ENCODE data around the gene HMBS.
A peak's percentile ranks its signal among the peaks of the same experiment; 100 is the strongest.

Gene HMBS

GRCh38 chr11:119118227-119118626 is 33.5 kb downstream of the HMBS start:
- H3K27ac ChIP-seq (ENCODE audit: low read depth, low read length, poor library complexity, severe bottlenecking), result no peak overlapping the region

DNA sequence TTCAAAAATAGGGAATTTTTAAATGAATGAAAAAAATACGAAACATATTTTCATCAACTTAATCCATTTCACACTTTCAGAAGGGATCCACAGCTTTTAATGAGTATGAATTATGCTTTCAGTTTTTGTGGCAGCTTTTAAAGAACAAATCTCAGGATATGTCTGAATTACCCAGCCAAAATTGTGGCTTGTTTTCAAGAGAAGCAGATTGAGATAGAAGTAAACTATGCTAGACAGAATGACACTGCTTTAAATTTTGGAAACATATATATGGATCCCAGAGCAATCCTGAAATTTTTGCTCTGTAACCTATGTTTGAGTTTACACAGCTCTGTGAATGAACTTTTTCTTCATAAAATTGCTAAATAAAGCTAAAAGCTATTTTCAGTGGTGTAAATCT is 34.3 kb downstream of the HMBS start:
- no peaks in the 10 kb centered on the region for H4K20me1 ChIP-seq (ENCODE audit: insufficient read depth, low read length)
- peaks cover 22% of the 10 kb centered on the region; the same call in 1 of the 2 replicates for H3K36me3 ChIP-seq (ENCODE audit: insufficient read depth, low read length)
- no peaks in the 10 kb centered on the region for H3K9me3 ChIP-seq (ENCODE audit: low read length)

More at GRCh38 chr11:119118227-119118626, 33.5 kb downstream of the HMBS start:
- Histone ChIP-seq H3K4me1 (ENCODE audit: insufficient read depth, low read length, severe bottlenecking) (peaks cover 22% of the 10 kb centered on the region), H3K27me3 (ENCODE audit: insufficient read depth, low read length) (no peaks in the 10 kb centered on the region), H3K4me3 (ENCODE audit: low read depth, low read length, poor library complexity, severe bottlenecking) (no peak overlapping the region), H3F3A (ENCODE audit: insufficient read depth, low read length) (no peaks in the 10 kb centered on the region), H3K79me2 (ENCODE audit: insufficient read depth, low read length) (peaks cover 4% of the 10 kb centered on the region), H3K9me2 (ENCODE audit: low read depth, low read length) (no peaks in the 10 kb centered on the region), H3K4me2 (ENCODE audit: low read length) (no peak overlapping the region), H2AFZ (ENCODE audit: low read length) (no peak overlapping the region), H4K20me1 (ENCODE audit: insufficient read depth, low read length) (no peaks in the 10 kb centered on the region), H3K36me3 (ENCODE audit: insufficient read depth, low read length) (peaks cover 27% of the 10 kb centered on the region; the same call in 1 of the 2 replicates), H3K9me3 (ENCODE audit: low read length) (no peaks in the 10 kb centered on the region), H3K9ac (ENCODE audit: low read length) (no peak overlapping the region)
- TF ChIP-seq CTCF (IDR thresholded peaks at IDR 0.05; ENCODE audit: low read length) (no peak), EZH2 (IDR thresholded peaks at IDR 0.05; ENCODE audit: borderline replicate concordance, low read length) (no peak)

GRCh38 chr11:119120639-119121007 is 35.9 kb downstream of the HMBS start:
- Histone ChIP-seq H3K9me2 (ENCODE audit: low read depth, low read length) (no peaks in the 10 kb centered on the region), H3K4me2 (ENCODE audit: low read length) (peak overlapping the region; percentile 86), H3K79me2 (ENCODE audit: insufficient read depth, low read length) (peaks cover 4% of the 10 kb centered on the region), H3K36me3 (ENCODE audit: insufficient read depth, low read length) (peaks cover 18% of the 10 kb centered on the region), H4K20me1 (ENCODE audit: insufficient read depth, low read length) (no peaks in the 10 kb centered on the region), H3K9ac (ENCODE audit: low read length) (peak overlapping the region; percentile 71), H2AFZ (ENCODE audit: low read length) (no peak overlapping the region), H3K27ac (ENCODE audit: low read depth, low read length, poor library complexity, severe bottlenecking) (peak overlapping the region; percentile 21), H3K27me3 (ENCODE audit: insufficient read depth, low read length) (no peaks in the 10 kb centered on the region), H3F3A (ENCODE audit: insufficient read depth, low read length) (no peaks in the 10 kb centered on the region), H3K4me3 (ENCODE audit: low read depth, low read length, poor library complexity, severe bottlenecking) (peak overlapping the region; percentile 98), H3K9me3 (ENCODE audit: low read length) (no peaks in the 10 kb centered on the region), H3K4me1 (ENCODE audit: insufficient read depth, low read length, severe bottlenecking) (peaks cover 22% of the 10 kb centered on the region)
- TF ChIP-seq CTCF (IDR thresholded peaks at IDR 0.05; ENCODE audit: low read length) (no peak), EZH2 (IDR thresholded peaks at IDR 0.05; ENCODE audit: borderline replicate concordance, low read length) (no peak)

More for the DNA sequence above, 34.3 kb downstream of the HMBS start:
- Histone ChIP-seq H3F3A (ENCODE audit: insufficient read depth, low read length) (no peaks in the 10 kb centered on the region), H3K9ac (ENCODE audit: low read length) (no peak overlapping the region), H3K27ac (ENCODE audit: low read depth, low read length, poor library complexity, severe bottlenecking) (no peak overlapping the region), H3K27me3 (ENCODE audit: insufficient read depth, low read length) (no peaks in the 10 kb centered on the region), H3K9me2 (ENCODE audit: low read depth, low read length) (no peaks in the 10 kb centered on the region), H2AFZ (ENCODE audit: low read length) (no peak overlapping the region), H3K4me3 (ENCODE audit: low read depth, low read length, poor library complexity, severe bottlenecking) (no peak overlapping the region), H3K4me2 (ENCODE audit: low read length) (no peak overlapping the region), H3K79me2 (ENCODE audit: insufficient read depth, low read length) (peaks cover 4% of the 10 kb centered on the region), H3K4me1 (ENCODE audit: insufficient read depth, low read length, severe bottlenecking) (peaks cover 22% of the 10 kb centered on the region)
- no peak for TF ChIP-seq EZH2 (IDR thresholded peaks at IDR 0.05; ENCODE audit: borderline replicate concordance, low read length)
- TF ChIP-seq CTCF (IDR thresholded peaks at IDR 0.05; ENCODE audit: low read length), result no peak
